ENCODE results near the gene TPP1.

- TF ChIP-seq SP5 (CRISPR knock-in tag; IDR thresholded peaks at IDR 0.05; ENCODE audit: borderline replicate concordance, low read depth): no peak
- no peak for TF ChIP-seq FOXP1 (IDR thresholded peaks at IDR 0.05)
- no peak for TF ChIP-seq FOXP1 (CRISPR knock-in tag; IDR thresholded peaks at IDR 0.05)
- no peak for TF ChIP-seq TCF7 (IDR thresholded peaks at IDR 0.05; ENCODE audit: low read depth)
- no peak for TF ChIP-seq ZNF563 (CRISPR knock-in tag; IDR thresholded peaks at IDR 0.05)
- no peak for TF ChIP-seq POLR2A (IDR thresholded peaks at IDR 0.05; ENCODE audit: insufficient read depth in 1 of 2, low read depth in 2 of 2, low read length in 2 of 2)
These were observed 21.9 kb upstream of the TPP1 start for GRCh38 chr11:6640985-6641701.

All from HepG2 (cell line).